Mammary epithelial cell (primary cell): ENCODE data around the gene SCN8A.

Source experiments
- CTCF ChIP-seq, 2 donors: IDR thresholded peaks in 1 of 2; conservative IDR thresholded peaks in 1 of 2; 2 replicates each; pipeline ENCODE4 v1.5.1; 2011 to 2012; ENCODE audit warnings: inconsistent platforms in 2 of 2, low read length in 2 of 2, mild to moderate bottlenecking in 2 of 2, control low read depth in 1 of 2, low read depth in 1 of 2; ENCODE audit not compliant: insufficient read depth in 1 of 2; ENCODE audit errors: extremely low read depth in 1 of 2
- EZH2 ChIP-seq: IDR thresholded peaks from 2 replicates; pipeline ENCODE4 v1.6.1; 2012; ENCODE audit warnings: low read length, inconsistent platforms, borderline replicate concordance

DNA sequence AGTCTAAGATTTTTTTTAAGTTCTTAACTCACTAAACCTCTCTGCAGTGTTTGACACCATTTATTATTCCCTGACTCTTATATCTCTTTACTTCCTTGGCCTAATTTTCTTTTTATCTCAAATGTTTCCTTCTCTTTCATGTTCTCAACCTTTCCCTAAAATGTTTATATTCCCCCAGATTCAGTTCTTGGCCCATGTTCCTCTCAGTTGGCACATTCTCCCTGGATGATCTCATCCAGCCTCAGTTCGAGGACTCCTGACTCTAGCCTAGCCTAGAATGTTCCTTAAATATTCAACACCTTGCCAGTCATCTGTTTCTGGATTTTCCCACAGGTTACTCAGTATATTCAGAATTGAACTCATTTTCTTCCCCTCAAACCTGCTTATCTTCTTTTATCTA is 81.3 kb downstream of the SCN8A start:
- no peak for TF ChIP-seq CTCF (conservative IDR thresholded peaks at IDR 0.05 in 1 of 2, IDR thresholded peaks at IDR 0.05 in 1 of 2; ENCODE audit: extremely low read depth in 1 of 2, insufficient read depth in 1 of 2, low read depth in 1 of 2, low read length in 2 of 2)
- no peak for TF ChIP-seq EZH2
